Common myeloid progenitor, CD34-positive (primary cell): Measurements from ENCODE around the gene CORO7.

Source experiments
- CTCF ChIA-PET: fragments of 350-600 bp; sonication (Branson Sonifier 250); formaldehyde crosslinking; loops from one replicate; lab custom pipeline; 2021; ENCODE audit warnings: antibody characterized with exemption; lab: Charles Lee
- POLR2A ChIA-PET: fragments of 350-600 bp; sonication (Branson Sonifier 250); formaldehyde crosslinking; loops from one replicate; lab custom pipeline; 2021; ENCODE audit warnings: antibody characterized with exemption; lab: Charles Lee
- DNase-seq, 3 donors: peaks; one replicate each; pipeline versions ENCODE4 v3.0.0 to v3.0.0-alpha.2; 2013
- H3K27ac ChIP-seq, 2 experiments: 1 replicate in 1 of 2; 2 replicates in 1 of 2; pipeline ENCODE4 v1.7.0; 2013; ENCODE audit warnings: inconsistent platforms in 2 of 2, low read length in 2 of 2, mild to moderate bottlenecking in 2 of 2, low read depth in 1 of 2, moderate library complexity in 1 of 2; ENCODE audit not compliant: severe bottlenecking in 2 of 2, insufficient read depth in 1 of 2, poor library complexity in 1 of 2
- H3K27me3 ChIP-seq, 5 experiments: replicated peaks in 2 of 5; 1 replicate in 3 of 5; 2 replicates in 2 of 5; pipeline versions ENCODE4 v1.6.1 to v1.7.0; 2013; ENCODE audit warnings: low read length in 4 of 5, mild to moderate bottlenecking in 2 of 5, moderate library complexity in 2 of 5, inconsistent platforms in 1 of 5; ENCODE audit not compliant: insufficient read depth in 5 of 5, control insufficient read depth in 4 of 5
- H3K36me3 ChIP-seq, 4 experiments: 1 replicate in 2 of 4; 2 replicates in 2 of 4; pipeline versions ENCODE4 v1.6.1 to v1.7.0; 2013; ENCODE audit warnings: low read length in 3 of 4, control low read depth in 1 of 4, mild to moderate bottlenecking in 1 of 4; ENCODE audit not compliant: control insufficient read depth in 4 of 4, insufficient read depth in 4 of 4
- H3K4me1 ChIP-seq, 4 experiments: 1 replicate in 3 of 4; 2 replicates in 1 of 4; pipeline versions ENCODE4 v1.6.1 to v1.7.1; 2013; ENCODE audit warnings: low read length in 3 of 4, mild to moderate bottlenecking in 3 of 4, control low read depth in 1 of 4, inconsistent platforms in 1 of 4, moderate library complexity in 1 of 4; ENCODE audit not compliant: control insufficient read depth in 4 of 4, insufficient read depth in 4 of 4; ENCODE audit errors: control extremely low read depth in 1 of 4
- H3K4me3 ChIP-seq, 7 experiments: 1 replicate in 4 of 7; 2 replicates in 3 of 7; pipeline versions ENCODE4 v1.5.1 to v1.7.0; 2013; ENCODE audit warnings: mild to moderate bottlenecking in 7 of 7, low read length in 6 of 7, moderate library complexity in 6 of 7, inconsistent platforms in 2 of 7, low read depth in 2 of 7, control low read depth in 1 of 7; ENCODE audit not compliant: insufficient read depth in 4 of 7, control insufficient read depth in 1 of 7; ENCODE audit errors: extremely low read depth in 1 of 7
- H3K9me3 ChIP-seq, 5 experiments: 1 replicate in 4 of 5; 2 replicates in 1 of 5; pipeline versions ENCODE4 v1.6.1 to v1.7.1; 2013; ENCODE audit warnings: low read length in 4 of 5, mild to moderate bottlenecking in 2 of 5, inconsistent platforms in 1 of 5, low read depth in 1 of 5, moderate library complexity in 1 of 5; ENCODE audit not compliant: control insufficient read depth in 4 of 5, insufficient read depth in 2 of 5; ENCODE audit errors: control extremely low read depth in 1 of 5
- WGBS: methylation state at CpG from one replicate; pipeline ENCODE4 v1.1.5; 2013; ENCODE audit not compliant: insufficient coverage; 5-methylcytosine and 5-hydroxymethylcytosine counted together

CORO7 gene

GRCh38 chr16:4353675-4354074, 62.7 kb downstream of the CORO7 start:
- WGBS: 97% methylated on average over 3 of the region's 4 CpGs
- peaks cover 0 to 33% (median 19%) of the 10 kb centered on the region in 4 experiments for H3K36me3 ChIP-seq
- CTCF ChIA-PET: interaction anchor here (1.4 to 1.7 kb wide), 2 partner anchors 13 to 49 kb away, joined by 3 read pairs; no protein-coding TSS in a partner anchor
- H3K27me3 ChIP-seq: no peaks in the 10 kb centered on the region
- H3K4me3 ChIP-seq: no peak overlapping the region
- POLR2A ChIA-PET: no interaction called here
- DNase-seq: no peak
- H3K4me1 ChIP-seq: peaks cover 0 to 15% (median 11%) of the 10 kb centered on the region in 4 experiments
- no peak overlapping the region for H3K27ac ChIP-seq
- no peaks in the 10 kb centered on the region for H3K9me3 ChIP-seq

- CTCF ChIA-PET: interaction anchor here (1.4 to 1.7 kb wide), 3 partner anchors 12 to 50 kb away, joined by 3 to 4 read pairs (median 3); no protein-coding TSS in a partner anchor
- POLR2A ChIA-PET: interaction anchor here (0.7 kb wide), 1 partner anchor 150 kb away, joined by 4 read pairs; no protein-coding TSS in a partner anchor
- no peak overlapping the region for H3K4me3 ChIP-seq
- no peak overlapping the region for H3K27ac ChIP-seq
- H3K36me3 ChIP-seq: peaks cover 0 to 30% (median 20%) of the 10 kb centered on the region in 4 experiments
- 95% methylated on average over 3 of the region's 5 CpGs for WGBS
- H3K27me3 ChIP-seq: no peaks in the 10 kb centered on the region
- no peak for DNase-seq
- peaks cover 0 to 15% (median 11%) of the 10 kb centered on the region in 4 experiments for H3K4me1 ChIP-seq
- no peaks in the 10 kb centered on the region for H3K9me3 ChIP-seq
Observed at GRCh38 chr16:4352843-4353242, 63.6 kb downstream of the CORO7 start.

GRCh38 chr16:4351880-4352279, 64.5 kb downstream of the CORO7 start:
- DNase-seq: no peak
- ChIA-PET CTCF (interaction anchor here (1.2 to 1.9 kb wide), 3 partner anchors 13 to 50 kb away, joined by 4 to 5 read pairs (median 4); no protein-coding TSS in a partner anchor), POLR2A (interaction anchor here (0.6 to 1.5 kb wide), 3 partner anchors 11 to 562 kb away, joined by 3 to 10 read pairs (median 4); no protein-coding TSS in a partner anchor)
- H3K36me3 ChIP-seq: peaks cover 0 to 27% (median 18%) of the 10 kb centered on the region in 4 experiments
- peaks cover 0 to 15% (median 11%) of the 10 kb centered on the region in 4 experiments for H3K4me1 ChIP-seq
- H3K4me3 ChIP-seq: no peak overlapping the region
- no peak overlapping the region for H3K27ac ChIP-seq
- no peaks in the 10 kb centered on the region for H3K27me3 ChIP-seq
- no peaks in the 10 kb centered on the region for H3K9me3 ChIP-seq
- WGBS: 75% methylated on average over 4 of the region's 7 CpGs

- H3K9me3 ChIP-seq: no peaks in the 10 kb centered on the region
- peak within 1 kb of the TSS; percentile 48 to 99 (median 82) for H3K4me3 ChIP-seq
- H3K36me3 ChIP-seq: peaks cover 1 to 25% (median 15%) of the 10 kb centered on the region in 4 experiments
- ChIA-PET CTCF (interaction anchor here (0.9 to 2.2 kb wide), 8 partner anchors 8 to 51 kb away, joined by 3 to 5 read pairs (median 4); no protein-coding TSS in a partner anchor), POLR2A (interaction anchor here (0.6 to 1.5 kb wide), 4 partner anchors 65 to 561 kb away, joined by 3 to 10 read pairs (median 4); no protein-coding TSS in a partner anchor)
- no peaks in the 10 kb centered on the region for H3K27me3 ChIP-seq
- DNase-seq: peak; percentile 93 to 96 (median 94)
- H3K27ac ChIP-seq: peak within 1 kb of the TSS; percentile 43 to 83
- H3K4me1 ChIP-seq: peaks cover 0 to 15% (median 11%) of the 10 kb centered on the region in 4 experiments
- under 1% methylated on average over 64 of the region's 81 CpGs for WGBS
Observed at GRCh38 chr16:4350787-4351659, 65.4 kb downstream of the CORO7 start, which contains the start of gene PAM16. Gene PAM16 (minus strand): TSS chr16:4351321. CDS start chr16:4351234, 87 bp downstream.

GRCh38 chr16:4350365-4350786, 66.0 kb downstream of the CORO7 start:
- WGBS: 31% methylated on average over 21 of the region's 24 CpGs
- Histone ChIP-seq H3K27ac (peak overlapping the region; percentile 43 to 83), H3K4me1 (peaks cover 0 to 15% (median 11%) of the 10 kb centered on the region in 4 experiments), H3K27me3 (no peaks in the 10 kb centered on the region), H3K9me3 (no peaks in the 10 kb centered on the region), H3K4me3 (peak overlapping the region; percentile 48 to 99 (median 82)), H3K36me3 (peaks cover 2 to 28% (median 19%) of the 10 kb centered on the region in 4 experiments)
- POLR2A ChIA-PET: interaction anchor here (0.6 to 1.5 kb wide), 4 partner anchors 12 to 190 kb away, joined by 3 to 5 read pairs (median 4); no protein-coding TSS in a partner anchor
- CTCF ChIA-PET: interaction anchor here (0.9 to 2.2 kb wide), 10 partner anchors 9 to 59 kb away, joined by 3 to 5 read pairs (median 4); no protein-coding TSS in a partner anchor
- DNase-seq: no peak

GRCh38 chr16:4349332-4349731, 67.1 kb downstream of the CORO7 start:
- ChIA-PET CTCF (interaction anchor here (0.9 to 2.2 kb wide), 6 partner anchors 8 to 58 kb away, joined by 3 to 5 read pairs (median 4); no protein-coding TSS in a partner anchor), POLR2A (interaction anchor here (0.7 kb wide), 1 partner anchor 33 kb away, joined by 4 read pairs; no protein-coding TSS in a partner anchor)
- Histone ChIP-seq H3K4me1 (peaks cover 0 to 15% (median 11%) of the 10 kb centered on the region in 4 experiments), H3K36me3 (peaks cover 2 to 28% (median 16%) of the 10 kb centered on the region in 4 experiments), H3K27me3 (no peaks in the 10 kb centered on the region), H3K27ac (no peak overlapping the region), H3K9me3 (no peaks in the 10 kb centered on the region), H3K4me3 (no peak overlapping the region)
- DNase-seq: no peak
- WGBS: 100% methylated on average over 1 of the region's 5 CpGs
